VCaP (cell line): Measurements from ENCODE around the gene ATP6V1F.

Source experiments
- H3K27ac ChIP-seq: fragments of 450-650 bp; 2 replicates; pipeline ENCODE4 v1.5.1; 2017
- CTCF ChIP-seq: fragments of 450-650 bp; conservative IDR thresholded peaks from 2 replicates; pipeline ENCODE4 v1.5.1; 2017; ENCODE audit warnings: mild to moderate bottlenecking, moderate library complexity

ATP6V1F gene

DNA sequence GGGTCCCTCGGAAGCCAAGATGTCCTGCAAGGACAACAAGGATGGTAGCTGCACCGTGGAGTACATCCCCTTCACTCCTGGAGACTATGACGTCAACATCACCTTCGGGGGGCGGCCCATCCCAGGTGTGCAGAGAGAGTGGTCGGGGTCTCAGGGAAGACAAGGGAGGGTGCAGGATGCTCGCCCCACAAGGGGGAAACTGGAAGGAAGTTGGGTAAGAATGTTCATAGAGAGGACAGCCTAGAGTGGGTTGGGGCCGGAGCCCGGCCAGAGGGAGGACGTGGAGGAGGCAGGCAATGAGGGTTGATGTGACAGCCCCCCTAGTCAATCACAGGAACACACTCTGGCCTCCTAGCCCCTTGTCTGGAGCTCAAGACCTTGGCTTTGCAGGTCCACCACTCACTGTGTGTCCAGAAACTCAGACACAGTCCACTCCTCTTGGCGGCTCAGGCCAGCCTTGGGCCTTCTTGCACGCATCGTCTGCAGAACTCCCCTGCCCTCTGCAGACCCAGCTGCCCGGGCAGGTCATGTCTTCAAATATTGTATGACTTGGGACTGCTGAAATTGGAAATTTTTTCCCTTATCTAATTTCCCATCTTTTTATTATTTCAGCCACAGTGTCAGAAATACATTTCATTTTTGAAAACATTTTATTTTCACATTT lies 15.7 kb upstream of the ATP6V1F start:
- no peak overlapping the region for H3K27ac ChIP-seq
- no peak for TF ChIP-seq CTCF

DNA sequence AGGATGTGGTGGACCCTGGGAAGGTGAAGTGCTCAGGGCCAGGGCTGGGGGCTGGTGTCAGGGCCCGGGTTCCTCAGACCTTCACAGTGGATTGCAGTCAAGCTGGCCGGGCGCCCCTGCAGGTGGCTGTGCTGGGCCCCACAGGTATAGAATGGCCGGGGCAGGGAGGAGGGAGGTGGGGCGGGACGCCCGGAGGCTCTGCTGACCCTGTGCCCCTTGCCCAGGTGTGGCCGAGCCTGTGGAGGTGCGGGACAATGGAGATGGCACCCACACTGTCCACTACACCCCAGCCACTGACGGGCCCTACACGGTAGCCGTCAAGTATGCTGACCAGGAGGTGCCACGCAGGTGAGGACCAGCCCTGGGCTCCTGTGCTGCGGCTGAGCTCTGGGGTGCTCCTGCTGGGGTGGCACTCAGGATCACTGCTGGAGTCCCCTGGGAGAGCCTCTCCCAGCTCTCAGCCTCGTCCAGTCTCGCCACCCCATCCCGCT lies 14.9 kb upstream of the ATP6V1F start:
- no peak for TF ChIP-seq CTCF
- no peak overlapping the region for H3K27ac ChIP-seq

DNA sequence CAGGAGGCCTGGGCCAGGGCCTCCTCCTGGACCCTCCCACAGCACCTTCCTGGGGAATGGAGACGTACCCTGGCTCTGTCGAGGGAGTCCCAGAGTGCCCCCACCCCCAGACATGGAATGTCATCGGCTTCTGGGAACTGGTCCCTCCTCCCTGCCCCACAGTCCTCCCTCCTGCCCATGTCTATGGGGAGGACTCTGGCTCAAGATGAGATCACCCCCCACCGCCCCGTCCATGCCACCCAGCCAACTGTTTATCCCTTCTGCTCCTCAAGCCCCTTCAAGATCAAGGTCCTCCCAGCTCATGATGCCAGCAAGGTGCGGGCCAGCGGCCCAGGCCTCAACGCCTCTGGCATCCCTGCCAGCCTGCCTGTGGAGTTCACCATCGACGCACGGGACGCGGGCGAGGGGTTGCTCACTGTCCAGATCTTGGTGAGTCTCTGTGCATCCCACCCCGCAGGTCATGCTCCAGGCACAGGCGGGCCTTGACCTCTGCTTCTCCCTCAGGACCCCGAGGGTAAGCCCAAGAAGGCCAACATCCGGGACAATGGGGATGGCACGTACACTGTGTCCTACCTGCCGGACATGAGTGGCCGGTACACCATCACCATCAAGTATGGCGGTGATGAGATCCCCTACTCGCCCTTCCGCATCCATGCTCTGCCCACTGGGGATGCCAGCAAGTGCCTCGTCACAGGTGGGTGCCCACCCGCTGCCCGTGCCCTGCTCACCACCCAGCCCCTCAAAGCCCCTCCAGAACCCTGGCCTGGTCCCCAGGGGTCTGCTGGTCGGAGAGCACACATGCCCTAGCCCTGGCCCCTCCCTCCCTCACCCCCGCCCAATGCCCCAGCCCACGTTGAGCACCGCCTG lies 14.1 kb upstream of the ATP6V1F start:
- TF ChIP-seq CTCF, result no peak
- no peak overlapping the region for H3K27ac ChIP-seq

DNA sequence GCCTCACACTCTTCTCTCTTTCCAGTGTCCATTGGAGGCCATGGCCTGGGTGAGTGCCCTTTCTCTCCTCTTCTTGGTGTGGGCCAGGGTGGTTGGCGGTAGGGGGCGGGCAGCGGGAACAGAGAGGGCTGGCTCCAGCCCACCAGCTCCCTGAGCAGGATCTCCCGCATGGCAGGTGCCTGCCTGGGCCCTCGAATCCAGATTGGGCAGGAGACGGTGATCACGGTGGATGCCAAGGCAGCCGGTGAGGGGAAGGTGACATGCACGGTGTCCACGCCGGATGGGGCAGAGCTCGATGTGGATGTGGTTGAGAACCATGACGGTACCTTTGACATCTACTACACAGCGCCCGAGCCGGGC lies 13.5 kb upstream of the ATP6V1F start:
- H3K27ac ChIP-seq, result no peak overlapping the region
- no peak for TF ChIP-seq CTCF

DNA sequence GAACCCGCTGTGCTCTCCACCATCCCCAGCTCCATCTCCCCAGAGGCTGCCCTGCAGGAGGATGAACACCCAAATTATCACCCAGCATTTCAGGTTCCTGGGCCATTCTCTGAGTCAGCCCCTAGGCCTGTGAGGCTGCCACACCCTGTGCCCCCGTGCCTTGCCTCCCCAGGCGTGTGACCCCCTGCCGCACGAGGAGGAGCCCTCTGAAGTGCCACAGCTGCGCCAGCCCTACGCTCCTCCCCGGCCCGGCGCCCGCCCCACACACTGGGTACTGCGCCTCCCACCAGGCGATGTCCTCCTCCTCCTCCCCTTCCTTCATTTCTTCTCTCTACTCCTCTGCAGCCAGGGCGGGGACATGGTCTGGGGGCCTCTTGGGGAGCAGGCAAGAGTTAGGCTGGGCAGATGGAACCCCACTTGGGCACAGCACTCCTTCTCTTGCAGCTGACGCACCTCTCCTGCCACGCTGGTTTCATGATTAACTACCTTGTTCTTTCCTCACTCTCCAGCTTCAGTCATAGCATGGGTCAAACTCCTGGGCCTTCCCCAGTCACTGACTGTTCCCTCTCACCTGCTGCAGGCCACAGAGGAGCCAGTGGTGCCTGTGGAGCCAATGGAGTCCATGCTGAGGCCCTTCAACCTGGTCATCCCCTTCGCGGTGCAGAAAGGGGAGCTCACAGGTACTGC lies 12.7 kb upstream of the ATP6V1F start:
- no peak overlapping the region for H3K27ac ChIP-seq
- TF ChIP-seq CTCF, result no peak

DNA sequence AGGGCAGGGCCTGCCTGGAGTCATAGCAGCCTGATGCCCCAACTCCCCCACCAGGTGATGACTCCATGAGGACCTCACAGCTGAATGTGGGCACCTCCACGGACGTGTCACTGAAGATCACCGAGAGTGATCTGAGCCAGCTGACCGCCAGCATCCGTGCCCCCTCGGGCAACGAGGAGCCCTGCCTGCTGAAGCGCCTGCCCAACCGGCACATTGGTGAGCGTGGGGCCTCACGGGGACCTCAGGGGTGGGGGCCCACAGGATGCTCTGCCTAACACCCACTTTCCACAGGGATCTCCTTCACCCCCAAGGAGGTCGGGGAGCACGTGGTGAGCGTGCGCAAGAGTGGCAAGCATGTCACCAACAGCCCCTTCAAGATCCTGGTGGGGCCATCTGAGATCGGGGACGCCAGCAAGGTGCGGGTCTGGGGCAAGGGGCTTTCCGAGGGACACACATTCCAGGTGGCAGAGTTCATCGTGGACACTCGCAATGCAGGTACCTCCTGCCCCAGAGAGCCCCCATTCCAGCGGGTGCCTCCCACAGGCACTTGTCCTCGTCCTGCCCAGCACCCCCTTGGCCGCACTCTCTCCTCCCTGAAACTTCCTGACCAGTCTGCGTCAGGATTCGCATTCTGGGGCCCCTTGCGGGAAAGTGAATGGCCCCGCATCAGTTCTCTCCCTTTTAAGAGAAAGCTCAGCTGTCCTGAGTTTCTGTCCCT lies 10.0 kb upstream of the ATP6V1F start:
- no peak overlapping the region for H3K27ac ChIP-seq
- TF ChIP-seq CTCF, result no peak
